ENCODE measurements around the gene ITGA6.

DNA sequence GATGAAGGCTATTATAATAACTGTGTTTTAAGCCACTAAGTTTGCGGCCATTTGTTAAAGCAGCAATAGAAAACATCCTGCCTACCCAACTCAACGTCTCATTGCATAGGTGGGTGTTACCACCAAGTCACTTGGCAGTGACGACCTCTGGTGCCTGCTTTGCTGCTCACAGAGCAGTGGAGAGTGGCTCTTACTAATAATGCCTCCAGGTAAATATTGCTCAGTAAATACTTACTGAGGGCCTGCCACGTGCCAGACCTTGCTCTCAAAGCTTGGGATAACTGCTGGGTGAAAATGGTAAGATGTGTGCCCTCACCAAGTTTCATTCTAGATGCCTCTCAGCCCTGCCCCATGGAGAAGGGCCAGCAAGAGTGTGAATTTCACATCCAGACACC lies 27.7 kb downstream of the ITGA6 start:
- TF ChIP-seq POLR2AphosphoS5 (IDR thresholded peaks at IDR 0.05; ENCODE audit: borderline replicate concordance, low read depth, low read length) = no peak
- no peak for TF ChIP-seq EZH2 (IDR thresholded peaks at IDR 0.05)
- TF ChIP-seq FOXP2 (optimal IDR thresholded peaks at IDR 0.05; ENCODE audit: control extremely low read depth, extremely low read length, insufficient read depth) = no peak

Measured in SK-N-MC (cell line).